ENCODE measurements around the gene SYT15. TPM values are rescaled to one million over a fixed set of nuclear protein-coding genes. Genes with fewer than 3 reads are reported as not detected.
"Not testable (repeated sequence)": the region's sequence is repeated elsewhere in the genome, so short reads cannot be mapped to it uniquely, and the experiment has no call there.

The SYT15 gene
- total RNA-seq, 1 donor from 2014 or later: 5.4 TPM

GRCh38 chr10:46560952-46561351 is 18.0 kb upstream of the SYT15 start:
- Histone ChIP-seq H3K36me3 (no peaks in the 10 kb centered on the region), H3K27me3 (peaks cover 4% of the 10 kb centered on the region), H3K4me1 (peaks cover 8% of the 10 kb centered on the region), H3K27ac (no peak overlapping the region), H3K4me3 (no peak overlapping the region), H3K9me3 (no peaks in the 10 kb centered on the region)
- intact Hi-C loops (cut with DNase I): no loop called here
- TF ChIP-seq POLR2A (IDR thresholded peaks at IDR 0.05) (no peak), POLR2AphosphoS5 (IDR thresholded peaks at IDR 0.05; ENCODE audit: insufficient read depth in 1 of 2, low read depth in 1 of 2) (no peak)
- TF ChIP-seq, protein P1, sequence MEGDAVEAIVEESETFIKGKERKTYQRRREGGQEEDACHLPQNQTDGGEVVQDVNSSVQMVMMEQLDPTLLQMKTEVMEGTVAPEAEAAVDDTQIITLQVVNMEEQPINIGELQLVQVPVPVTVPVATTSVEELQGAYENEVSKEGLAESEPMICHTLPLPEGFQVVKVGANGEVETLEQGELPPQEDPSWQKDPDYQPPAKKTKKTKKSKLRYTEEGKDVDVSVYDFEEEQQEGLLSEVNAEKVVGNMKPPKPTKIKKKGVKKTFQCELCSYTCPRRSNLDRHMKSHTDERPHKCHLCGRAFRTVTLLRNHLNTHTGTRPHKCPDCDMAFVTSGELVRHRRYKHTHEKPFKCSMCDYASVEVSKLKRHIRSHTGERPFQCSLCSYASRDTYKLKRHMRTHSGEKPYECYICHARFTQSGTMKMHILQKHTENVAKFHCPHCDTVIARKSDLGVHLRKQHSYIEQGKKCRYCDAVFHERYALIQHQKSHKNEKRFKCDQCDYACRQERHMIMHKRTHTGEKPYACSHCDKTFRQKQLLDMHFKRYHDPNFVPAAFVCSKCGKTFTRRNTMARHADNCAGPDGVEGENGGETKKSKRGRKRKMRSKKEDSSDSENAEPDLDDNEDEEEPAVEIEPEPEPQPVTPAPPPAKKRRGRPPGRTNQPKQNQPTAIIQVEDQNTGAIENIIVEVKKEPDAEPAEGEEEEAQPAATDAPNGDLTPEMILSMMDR (IDR thresholded peaks at IDR 0.05): no peak
- DNase-seq (ENCODE audit: extremely low spot score in 2 of 2): no peak

- H3K36me3 ChIP-seq; intact Hi-C loops (cut with DNase I); H3K27me3 ChIP-seq; H3K4me1 ChIP-seq; H3K9me3 ChIP-seq; H3K4me3 ChIP-seq; DNase-seq (ENCODE audit: extremely low spot score in 2 of 2); H3K27ac ChIP-seq: not testable (repeated sequence)
- TF ChIP-seq, protein P1 (IDR thresholded peaks at IDR 0.05): peak; percentile 24 to 38 (median 27)
These were observed 13.2 kb upstream of the SYT15 start for GRCh38 chr10:46565591-46566332.

DNA sequence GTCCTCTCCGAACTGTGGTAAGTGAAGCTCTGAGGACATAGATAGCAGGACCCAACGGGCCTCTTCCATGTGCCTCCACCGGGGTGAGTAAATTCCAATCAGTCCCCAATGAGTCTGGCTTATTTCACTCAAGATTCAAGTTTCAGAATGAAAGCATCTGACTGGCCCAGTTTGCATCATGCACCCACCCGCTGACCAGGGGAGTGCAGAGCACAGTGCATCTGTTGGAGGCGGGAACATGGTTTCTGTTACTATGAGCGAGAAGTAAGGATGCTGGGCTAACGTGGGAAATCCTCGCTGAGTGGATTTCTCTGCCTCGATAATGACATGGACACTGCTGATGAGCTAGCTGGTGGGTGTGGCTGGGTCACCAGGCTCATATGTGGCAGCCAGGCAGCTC is 11.8 kb upstream of the SYT15 start:
- H3K27me3 ChIP-seq; H3K9me3 ChIP-seq; DNase-seq (ENCODE audit: extremely low spot score in 2 of 2); H3K36me3 ChIP-seq; H3K4me1 ChIP-seq; intact Hi-C loops (cut with DNase I); H3K27ac ChIP-seq; H3K4me3 ChIP-seq: not testable (repeated sequence)

GRCh38 chr10:46570655-46571054 is 8.3 kb upstream of the SYT15 start:
- H3K27me3 ChIP-seq; H3K36me3 ChIP-seq; DNase-seq (ENCODE audit: extremely low spot score in 2 of 2); H3K27ac ChIP-seq; intact Hi-C loops (cut with DNase I); H3K4me1 ChIP-seq; H3K9me3 ChIP-seq; H3K4me3 ChIP-seq: not testable (repeated sequence)

DNA sequence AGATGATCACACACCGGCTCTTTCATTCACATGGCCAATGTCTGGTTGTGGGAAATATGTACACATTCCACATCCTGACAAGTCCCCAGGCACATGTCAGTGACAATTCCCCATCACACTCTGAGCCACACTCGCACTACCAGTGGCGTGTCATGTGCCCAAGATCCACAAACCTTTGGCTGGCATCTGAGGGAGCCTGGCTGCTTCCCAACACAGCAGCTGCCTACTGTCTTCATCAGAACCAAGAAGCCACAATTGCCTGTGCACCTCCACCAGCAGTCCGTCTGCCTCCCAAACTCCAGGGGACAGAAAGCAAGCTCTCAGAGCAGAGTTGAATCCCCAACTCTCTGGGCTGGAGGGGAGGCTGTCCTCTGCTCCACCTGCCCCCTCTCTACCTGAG is 6.2 kb upstream of the SYT15 start:
- DNase-seq (ENCODE audit: extremely low spot score in 2 of 2); H3K36me3 ChIP-seq; H3K27me3 ChIP-seq; intact Hi-C loops (cut with DNase I); H3K4me1 ChIP-seq; H3K9me3 ChIP-seq; H3K4me3 ChIP-seq; H3K27ac ChIP-seq: not testable (repeated sequence)

- DNase-seq (ENCODE audit: extremely low spot score in 2 of 2); intact Hi-C loops (cut with DNase I); H3K27me3 ChIP-seq; H3K36me3 ChIP-seq; H3K27ac ChIP-seq; H3K9me3 ChIP-seq; H3K4me1 ChIP-seq; H3K4me3 ChIP-seq: not testable (repeated sequence)
These were observed 5.6 kb upstream of the SYT15 start for GRCh38 chr10:46573314-46573713.

DNA sequence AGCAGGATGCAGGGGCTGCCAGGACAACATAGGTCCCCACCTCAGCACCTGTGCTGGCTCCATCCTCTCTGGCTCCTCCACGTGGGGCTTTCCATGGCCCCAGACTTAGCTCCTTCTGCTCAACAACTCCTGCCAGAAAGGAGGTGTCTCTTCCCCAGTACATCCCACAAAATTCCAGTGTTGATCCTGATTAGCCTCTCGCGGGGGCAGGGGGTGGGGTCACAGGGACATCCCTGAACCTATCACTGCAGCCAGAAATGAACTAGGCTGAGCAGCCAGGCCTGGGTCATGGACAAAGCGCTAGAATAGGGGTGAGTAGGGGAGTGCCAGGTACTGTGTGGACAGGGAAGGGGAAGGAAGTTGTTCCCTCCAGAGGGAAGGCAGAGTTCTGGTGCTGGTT is 5.0 kb upstream of the SYT15 start:
- intact Hi-C loops (cut with DNase I); H3K4me3 ChIP-seq; H3K27me3 ChIP-seq; H3K36me3 ChIP-seq; H3K9me3 ChIP-seq; H3K4me1 ChIP-seq; H3K27ac ChIP-seq; DNase-seq (ENCODE audit: extremely low spot score in 2 of 2): not testable (repeated sequence)

DNA sequence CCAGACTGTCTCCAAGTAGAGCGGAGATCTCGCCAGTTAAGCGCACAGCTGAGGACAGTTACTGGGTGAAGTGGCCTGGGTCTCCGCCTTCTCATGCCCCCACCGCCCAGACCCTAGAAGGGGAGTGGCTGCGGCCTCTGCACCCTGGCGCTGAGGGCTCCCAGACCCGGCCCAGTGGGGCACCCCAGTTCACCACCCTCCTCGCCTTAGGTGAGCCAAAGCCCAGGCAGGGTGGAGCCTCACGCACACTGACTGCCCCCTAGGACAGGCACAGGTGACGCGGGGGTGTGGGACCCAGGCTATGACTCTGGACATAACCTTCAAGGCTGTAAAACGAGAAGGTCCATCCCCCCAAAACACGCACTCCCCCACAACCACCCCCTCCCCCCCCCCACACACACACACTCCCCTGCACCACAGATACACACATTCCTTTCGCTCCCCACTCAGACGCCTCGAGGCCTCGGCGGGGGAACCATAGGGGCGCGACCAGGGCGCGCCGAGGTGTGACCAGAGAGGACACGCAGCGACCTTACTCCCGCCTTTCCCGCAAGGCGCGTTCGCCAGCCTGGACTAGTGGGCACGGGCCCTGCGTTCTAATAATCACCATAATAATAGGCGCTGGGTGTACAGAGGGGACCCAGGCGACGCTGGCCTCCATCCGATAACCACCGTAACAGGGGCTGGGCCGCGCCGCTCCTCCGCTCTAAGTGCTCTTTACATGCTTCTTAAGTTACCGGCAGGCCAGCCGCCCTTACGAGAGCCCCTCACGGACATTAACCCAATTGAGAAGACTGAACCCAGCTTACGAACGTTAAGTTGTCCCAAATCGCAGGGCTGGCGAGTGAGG is 1.1 kb upstream of the SYT15 start:
- H3K27ac ChIP-seq; H3K27me3 ChIP-seq; H3K4me1 ChIP-seq; H3K9me3 ChIP-seq; DNase-seq (ENCODE audit: extremely low spot score in 2 of 2); intact Hi-C loops (cut with DNase I); H3K4me3 ChIP-seq; H3K36me3 ChIP-seq: not testable (repeated sequence)

DNA sequence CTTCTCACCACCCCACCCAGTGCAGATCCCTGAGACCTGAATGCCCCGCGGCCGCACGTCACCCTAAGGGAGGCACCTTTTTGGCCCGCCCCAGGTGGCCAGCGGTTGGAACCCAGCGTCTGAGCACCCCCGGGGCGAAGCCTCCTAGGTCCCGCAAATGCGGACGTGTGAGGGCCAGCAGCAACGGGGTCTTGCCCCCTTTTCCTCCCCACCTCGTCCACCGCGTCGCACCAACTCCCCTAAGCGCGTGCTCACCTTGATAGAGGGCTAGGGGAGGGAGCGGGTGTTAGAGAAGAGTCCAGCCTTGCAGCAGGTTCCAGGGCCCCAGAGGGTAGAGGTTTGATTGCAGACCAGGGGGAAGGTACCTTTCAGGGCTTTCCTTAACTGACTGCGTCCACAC is 450 bp downstream of the SYT15 start:
- H3K36me3 ChIP-seq; H3K27ac ChIP-seq; DNase-seq (ENCODE audit: extremely low spot score in 2 of 2); H3K4me3 ChIP-seq; intact Hi-C loops (cut with DNase I); H3K9me3 ChIP-seq; H3K4me1 ChIP-seq; H3K27me3 ChIP-seq: not testable (repeated sequence)

GRCh38 chr10:46581997-46582396 is 3.1 kb downstream of the SYT15 start:
- H3K36me3 ChIP-seq; H3K9me3 ChIP-seq; intact Hi-C loops (cut with DNase I); H3K4me3 ChIP-seq; H3K27ac ChIP-seq; H3K27me3 ChIP-seq; DNase-seq (ENCODE audit: extremely low spot score in 2 of 2); H3K4me1 ChIP-seq: not testable (repeated sequence)

DNA sequence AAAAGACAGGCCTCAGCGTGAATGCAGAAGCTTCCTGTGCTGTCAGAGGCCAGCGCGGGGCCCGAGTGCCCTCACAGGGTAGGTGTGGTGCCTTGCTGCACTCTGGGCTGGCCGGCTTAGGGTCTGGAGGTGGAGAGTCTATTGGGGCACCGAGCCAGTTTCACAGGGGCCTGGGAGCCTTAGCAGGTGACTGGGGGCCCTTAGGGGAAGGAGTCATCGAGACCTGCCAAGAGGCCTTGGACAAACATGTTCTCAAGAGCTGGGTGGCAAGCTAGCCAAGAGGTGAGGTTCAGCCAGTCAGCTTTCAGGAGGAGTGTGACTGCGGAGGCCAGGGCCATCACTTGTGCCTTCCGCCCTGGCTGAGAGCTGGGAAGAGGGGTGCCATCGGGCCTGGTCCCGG is 3.6 kb downstream of the SYT15 start:
- H3K9me3 ChIP-seq; H3K4me3 ChIP-seq; H3K36me3 ChIP-seq; H3K4me1 ChIP-seq; DNase-seq (ENCODE audit: extremely low spot score in 2 of 2); H3K27ac ChIP-seq; intact Hi-C loops (cut with DNase I); H3K27me3 ChIP-seq: not testable (repeated sequence)

All from vagina (tissue), 2 donors.